Right ventricle myocardium inferior (tissue), 1 donor: ENCODE data around the gene SLC26A3. TPM values are rescaled to one million over a fixed set of nuclear protein-coding genes. Genes with fewer than 3 reads are reported as not detected.

Experiments
- ATAC-seq: fragments of 200-7000 bp; cut with Tn5 transposase; one replicate; pipeline ENCODE4 v1.9.1; 2020; ENCODE audit warnings: mild to moderate bottlenecking, moderate library complexity
- DNase-seq: peaks from one replicate; pipeline ENCODE4 v3.0.0; 2021; ENCODE audit errors: missing footprints
- intact Hi-C: fragments of 100-400 bp; cut with DNase I; formaldehyde crosslinking; loops from one replicate; pipeline ENCODE4 v1.11.0; 2022
- total RNA-seq: library from RNA; stranded (reverse); fragmentation: NEBNext Ultra II Directional; extraction: Animal tissue kit (Norgen Biotek cat#: 25700); gene quantifications from one replicate; pipeline ENCODE4 v1.2.1, GENCODE V29; 2021
- donor health status: DM: no; HTN: yes; CAD: no; lungs with severe emphysema.

The SLC26A3 gene
- total RNA-seq, 1 donor from 2014 or later, result not detected

- intact Hi-C loops, result no loop called here
- ATAC-seq, result no peak
Observed at GRCh38 chr7:107768263-107768662, 34.8 kb downstream of the SLC26A3 start.

DNA sequence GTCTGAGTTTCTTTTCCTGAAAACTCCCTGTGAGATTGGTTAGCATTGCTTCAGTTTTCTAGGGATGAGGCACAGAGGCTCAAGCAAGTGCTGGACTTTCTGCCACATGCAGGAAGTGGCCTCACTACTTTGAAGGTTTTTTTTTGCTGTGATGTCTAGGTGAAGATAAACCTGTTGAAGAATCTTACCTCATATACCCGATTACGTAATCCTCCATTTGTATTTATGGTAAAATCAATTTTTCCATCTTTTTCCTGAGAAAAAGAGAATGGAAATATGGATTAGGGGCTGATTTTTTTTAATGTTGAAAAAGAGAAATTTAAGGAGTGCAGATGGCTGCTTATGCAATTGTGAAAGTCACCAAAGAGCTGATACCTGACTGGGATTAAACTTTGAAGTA lies 35.6 kb downstream of the SLC26A3 start:
- DNase-seq (no peak), ATAC-seq (no peak)
- intact Hi-C loops, result no loop called here

More at GRCh38 chr7:107768263-107768662, 34.8 kb downstream of the SLC26A3 start:
- DNase-seq, result no peak

GRCh38 chr7:107758667-107759066 lies 44.4 kb downstream of the SLC26A3 start:
- ATAC-seq, result no peak
- intact Hi-C loops, result no loop called here
- DNase-seq, result no peak

DNA sequence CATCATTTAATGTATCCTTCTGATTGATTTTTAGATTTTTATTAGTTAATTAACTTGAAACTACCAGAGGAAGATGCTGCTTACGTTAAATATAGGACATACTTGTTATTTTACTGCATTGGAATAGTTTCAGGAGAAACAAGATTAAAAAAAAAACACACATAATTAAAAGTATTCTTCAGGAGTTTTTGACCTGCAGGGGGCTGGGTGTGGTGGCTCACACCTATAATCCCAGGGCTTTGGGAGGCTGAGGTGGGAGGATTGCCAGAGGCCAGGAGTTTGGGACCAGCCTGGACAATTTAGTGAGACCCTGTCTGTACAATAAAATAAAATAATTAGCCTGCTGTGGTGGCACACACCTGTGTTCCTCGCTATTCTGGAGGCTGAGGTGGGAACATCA lies 48.4 kb downstream of the SLC26A3 start:
- no peak for DNase-seq
- intact Hi-C loops, result no loop called here
- ATAC-seq, result no peak

DNA sequence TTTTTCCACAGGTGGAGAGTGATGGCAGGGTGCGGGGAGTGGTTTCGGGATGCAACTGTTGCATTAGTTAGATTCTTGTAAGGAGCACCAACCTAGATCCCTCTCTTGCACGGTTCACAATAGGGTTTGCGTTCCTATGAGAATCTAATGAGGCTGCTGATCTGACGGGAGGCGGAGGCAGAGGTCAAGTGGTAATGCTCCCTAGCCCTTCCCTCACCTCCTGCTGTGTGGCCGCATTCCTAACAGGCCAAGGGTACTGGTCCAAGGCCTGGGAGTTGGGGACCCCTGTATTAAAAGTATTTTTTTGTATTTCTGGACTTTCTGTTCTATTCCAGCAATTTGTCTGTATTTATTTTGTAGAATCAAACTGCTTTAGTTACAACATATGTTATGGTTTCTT lies 51.9 kb downstream of the SLC26A3 start:
- ATAC-seq (no peak), DNase-seq (no peak)
- intact Hi-C loops, result no loop called here

GRCh38 chr7:107746006-107746405 lies 57.0 kb downstream of the SLC26A3 start:
- ATAC-seq (no peak), DNase-seq (no peak)
- intact Hi-C loops, result loop anchor here (10.0 kb wide), 1 partner anchor 269 kb away; no protein-coding TSS in a partner anchor

DNA sequence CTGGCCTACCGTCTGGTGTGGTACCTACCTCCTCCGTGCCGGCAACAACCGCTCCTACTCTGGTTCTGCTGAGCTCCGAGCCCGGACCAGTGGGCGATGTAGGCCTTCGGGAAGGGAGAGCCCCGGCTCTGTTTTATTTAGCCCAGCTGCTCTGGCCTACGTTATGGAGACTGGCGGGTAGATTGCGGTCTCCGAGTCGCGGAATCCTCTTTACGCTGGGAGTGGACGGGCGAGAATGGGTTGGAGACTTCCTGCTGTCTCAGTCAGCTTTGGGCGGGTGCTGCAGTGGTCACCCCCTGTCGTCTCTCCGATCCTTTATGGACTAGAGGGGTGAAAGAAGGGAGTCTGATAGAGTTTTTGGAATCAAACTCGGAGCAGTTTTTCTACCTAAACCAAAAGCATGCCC lies 58.7 kb downstream of the SLC26A3 start:
- ATAC-seq, result peak; percentile 15
- intact Hi-C loops, result loop anchor here (5.0 to 10.0 kb wide), 3 partner anchors 270 to 403 kb away; no protein-coding TSS in a partner anchor

DNA sequence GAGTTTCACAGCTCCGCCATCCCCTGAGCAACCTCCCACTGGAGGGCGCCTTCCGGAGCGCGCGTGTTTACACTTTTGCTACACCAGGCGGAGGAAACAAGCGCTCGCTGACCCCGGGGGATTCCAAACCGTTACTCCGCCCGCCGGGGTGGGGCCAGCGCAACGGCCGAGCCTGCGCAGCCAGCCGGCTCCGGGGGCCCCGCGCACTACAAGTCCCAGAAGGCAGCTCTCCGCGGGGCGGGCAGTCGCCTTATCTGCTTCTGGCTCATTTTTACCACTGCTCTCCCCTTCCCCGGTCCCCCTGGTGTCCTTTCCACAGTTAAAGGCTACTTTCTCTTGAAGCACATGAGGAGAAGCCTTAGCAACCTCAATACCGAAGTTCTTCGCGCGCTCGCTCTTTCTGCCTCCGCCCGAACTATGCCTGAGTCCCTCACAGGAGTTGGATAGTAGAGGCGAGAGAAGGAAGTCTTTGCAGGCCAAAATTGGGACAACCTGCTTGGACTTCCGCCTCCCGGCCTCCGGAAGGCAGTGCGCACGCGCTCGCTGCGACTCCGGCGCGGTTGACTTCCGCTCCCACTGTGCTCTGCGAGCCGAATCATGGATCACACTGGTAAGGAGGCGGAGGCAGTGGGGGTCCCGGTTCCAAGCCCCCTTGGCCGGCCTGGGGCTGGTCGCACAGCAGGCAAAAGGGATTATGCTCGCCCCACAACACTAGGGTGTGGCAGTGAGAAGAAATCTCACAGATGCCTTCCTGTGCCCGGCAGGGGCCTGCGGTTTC lies 59.3 kb downstream of the SLC26A3 start, which contains the start of gene CBLL1:
Gene CBLL1, plus strand, starts transcription at position 576 of the 778 bp plus-strand sequence. Its CDS starts 22 bp downstream, at position 598.
- peak; percentile 99 for DNase-seq
- intact Hi-C loops, result loop anchor here (2.0 to 10.0 kb wide), 4 partner anchors 131 to 404 kb away; no protein-coding TSS in a partner anchor
- peak; percentile 99 for ATAC-seq

More for the DNA sequence above, 58.7 kb downstream of the SLC26A3 start:
- DNase-seq, result no peak

DNA sequence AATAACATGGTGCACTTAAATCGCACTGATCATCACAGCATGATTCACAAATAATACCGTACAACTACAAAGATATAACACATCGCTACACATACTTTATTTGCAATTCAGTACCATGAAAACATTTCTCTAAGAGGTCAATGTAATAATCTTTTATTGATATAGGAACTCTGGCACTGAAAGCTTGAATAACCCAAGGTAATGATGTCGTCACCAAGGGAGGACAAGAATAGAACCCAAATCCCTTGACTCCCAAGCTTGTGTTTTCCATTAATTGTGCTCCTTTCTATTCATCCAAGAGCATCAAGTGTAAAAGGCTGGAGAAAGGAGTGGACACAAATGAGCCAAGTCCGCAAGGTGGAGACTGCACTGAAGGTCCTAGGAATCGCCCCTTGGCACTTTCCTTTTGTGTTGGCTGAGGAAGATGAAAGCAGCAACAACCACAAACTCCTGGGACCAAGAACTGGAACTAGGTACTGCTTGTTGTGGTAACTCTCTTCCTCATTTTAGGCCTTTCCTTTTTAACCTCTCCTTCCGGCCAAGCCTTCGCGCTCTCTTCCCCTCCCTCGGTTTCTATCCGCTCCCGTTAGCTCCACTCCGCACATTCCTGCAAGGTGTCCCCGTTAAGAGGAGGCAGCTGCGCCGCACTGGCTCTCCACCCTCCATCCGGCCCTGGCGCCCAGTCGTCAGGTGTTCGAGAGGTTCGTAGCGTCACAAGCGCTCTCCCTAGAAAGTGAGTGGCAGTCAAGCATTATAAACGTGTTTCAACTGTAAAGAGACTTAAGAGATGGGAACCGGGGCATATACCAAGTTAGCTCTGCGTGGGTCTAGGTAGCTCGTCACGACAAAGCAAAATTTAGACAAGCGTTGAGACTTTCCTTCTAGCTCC lies 60.1 kb downstream of the SLC26A3 start:
- ATAC-seq (peak; percentile 26), DNase-seq (peak; percentile 81)
- intact Hi-C loops, result loop anchor here (2.0 to 10.0 kb wide), 4 partner anchors 132 to 404 kb away; no protein-coding TSS in a partner anchor

DNA sequence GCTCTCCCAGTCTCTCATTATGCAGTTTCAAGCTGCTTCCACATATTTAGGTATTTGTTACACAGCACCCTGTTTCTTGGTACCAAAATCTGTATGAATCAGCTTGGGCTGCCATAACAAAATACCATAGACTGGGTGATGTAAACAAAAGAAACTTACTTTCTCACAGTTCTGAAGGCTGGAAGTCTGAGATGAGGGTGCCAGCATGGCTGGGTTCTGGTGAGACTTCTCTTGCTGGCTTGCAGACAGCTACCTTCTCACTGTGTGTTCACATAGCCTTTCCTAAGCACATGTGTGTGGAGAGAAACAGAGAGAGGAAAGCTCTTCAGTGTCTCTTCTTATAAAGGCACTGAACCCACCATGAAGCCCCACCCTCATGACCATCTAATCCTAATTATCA lies 74.7 kb downstream of the SLC26A3 start:
- no peak for DNase-seq
- no peak for ATAC-seq
- intact Hi-C loops, result loop anchor here (10.0 kb wide), 1 partner anchor 143 kb away; the partner anchor contains the start of gene BCAP29

DNA sequence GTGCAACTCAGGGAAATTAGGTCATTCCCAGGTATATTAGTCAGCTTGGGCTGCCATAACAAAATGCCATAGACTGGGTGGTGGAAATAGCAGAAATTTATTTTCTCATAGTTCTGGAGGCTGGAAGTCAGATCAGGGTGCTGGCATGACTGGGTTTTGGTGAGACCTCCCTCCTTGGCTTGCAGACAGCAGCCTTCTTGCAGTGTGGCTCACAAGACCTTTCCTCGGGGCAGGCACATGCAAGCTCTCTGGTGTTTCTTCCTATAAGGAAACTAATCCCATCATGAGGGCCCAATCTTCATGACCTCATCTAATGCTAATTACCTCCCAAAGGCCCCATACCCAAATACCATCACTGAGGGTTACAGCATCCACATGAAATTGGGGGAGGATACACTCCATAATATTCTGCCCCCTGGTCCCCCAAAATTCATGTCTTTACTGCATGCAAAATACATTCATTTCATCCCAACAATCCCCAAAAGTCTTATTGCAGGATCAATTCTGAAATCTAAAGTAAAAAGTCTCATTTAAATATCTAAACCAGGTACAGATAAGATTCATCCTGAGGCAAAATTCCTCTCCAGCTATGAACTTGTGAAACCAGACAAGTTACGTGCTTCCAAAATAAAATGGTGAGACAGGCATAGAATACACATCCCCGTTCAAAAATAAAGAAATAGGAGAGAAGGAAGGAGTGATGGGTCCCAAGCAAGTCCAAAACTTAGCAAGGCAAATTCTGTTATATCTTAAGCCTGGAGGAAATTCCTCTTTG lies 76.5 kb downstream of the SLC26A3 start:
- ATAC-seq, result no peak
- intact Hi-C loops, result loop anchor here (10.0 kb wide), 1 partner anchor 142 kb away; the partner anchor contains the start of gene BCAP29
- DNase-seq, result no peak

- DNase-seq (no peak), ATAC-seq (no peak)
- intact Hi-C loops, result loop anchor here (1.0 to 10.0 kb wide), 2 partner anchors 140 to 262 kb away; partner anchors contain the start of gene BCAP29
Observed at GRCh38 chr7:107725138-107725740, 77.8 kb downstream of the SLC26A3 start.

- no peak for ATAC-seq
- intact Hi-C loops, result loop anchor here (5.0 to 10.0 kb wide), 2 partner anchors 138 to 521 kb away; partner anchors contain the start of gene BCAP29
- DNase-seq, result no peak
Observed at GRCh38 chr7:107723255-107723654, 79.8 kb downstream of the SLC26A3 start.

DNA sequence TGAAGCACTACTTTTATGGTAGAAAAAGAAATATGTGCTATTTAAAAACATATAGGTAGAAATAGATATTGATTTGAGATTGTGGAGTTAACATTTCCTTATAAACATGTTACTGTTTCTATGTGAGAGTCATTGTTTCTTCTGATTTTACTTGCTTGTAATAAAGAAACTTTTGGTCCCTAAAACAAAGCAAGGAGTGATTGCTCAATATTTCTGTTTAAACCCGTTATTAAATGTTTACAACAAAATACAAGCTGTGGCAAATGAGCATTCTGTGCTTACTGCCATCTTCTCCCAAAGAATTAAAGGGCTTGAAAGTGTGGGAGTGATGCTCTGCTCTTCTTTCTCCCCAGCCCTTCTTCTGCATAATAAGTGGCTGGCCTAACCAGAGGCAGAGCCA lies 81.7 kb downstream of the SLC26A3 start:
- DNase-seq (no peak), ATAC-seq (no peak)
- intact Hi-C loops, result loop anchor here (5.0 to 10.0 kb wide), 2 partner anchors 136 to 519 kb away; partner anchors contain the start of gene BCAP29

GRCh38 chr7:107718456-107719193 lies 84.4 kb downstream of the SLC26A3 start:
- ATAC-seq, result no peak
- intact Hi-C loops, result no loop called here
- no peak for DNase-seq

DNA sequence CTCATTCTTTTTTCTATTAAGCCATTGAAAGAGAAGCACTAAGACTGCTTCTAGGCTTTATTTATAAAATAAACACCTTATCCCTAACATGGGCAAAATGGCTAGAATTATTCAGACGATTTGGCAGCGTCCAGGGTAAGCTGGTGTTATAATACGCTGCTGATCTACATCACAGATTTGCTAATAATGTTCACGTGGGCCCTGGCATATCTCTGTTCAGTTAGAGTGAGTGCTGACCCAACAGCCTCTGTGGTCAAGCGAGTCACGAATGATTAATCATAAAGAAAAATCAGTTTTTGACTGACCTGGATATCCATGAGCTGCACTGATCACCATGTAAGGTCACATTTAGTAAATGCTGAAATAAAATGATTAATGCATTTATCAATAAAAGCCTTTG lies 87.5 kb downstream of the SLC26A3 start:
- intact Hi-C loops, result no loop called here
- ATAC-seq, result no peak
- DNase-seq, result no peak
